HG02623 (cell line): ENCODE measurements around the gene ANK2.

ENCODE experiments used
- ATAC-seq: cut with Tn5 transposase; IDR thresholded peaks from one replicate; pipeline ENCODE4 v1.9.1; 2021; ENCODE audit warnings: moderate library complexity; ENCODE audit not compliant: unreplicated experiment

The ANK2 gene

GRCh38 chr4:113325876-113326615, 276.6 kb downstream of the ANK2 start:
- no peak for ATAC-seq

- no peak for ATAC-seq
Measured at GRCh38 chr4:113327494-113327893, 278.0 kb downstream of the ANK2 start.

GRCh38 chr4:113328514-113328913, 279.1 kb downstream of the ANK2 start:
- ATAC-seq: no peak

- no peak for ATAC-seq
Measured at GRCh38 chr4:113330200-113330599, 280.7 kb downstream of the ANK2 start.

GRCh38 chr4:113331811-113332210, 282.4 kb downstream of the ANK2 start:
- no peak for ATAC-seq

GRCh38 chr4:113332701-113333100, 283.2 kb downstream of the ANK2 start:
- no peak for ATAC-seq

GRCh38 chr4:113335746-113336145, 286.3 kb downstream of the ANK2 start:
- no peak for ATAC-seq

GRCh38 chr4:113336556-113336955, 287.1 kb downstream of the ANK2 start:
- no peak for ATAC-seq

- no peak for ATAC-seq
Measured at GRCh38 chr4:113339430-113339813, 290.0 kb downstream of the ANK2 start.

- ATAC-seq: no peak
Measured at GRCh38 chr4:113344100-113344499, 294.6 kb downstream of the ANK2 start.

GRCh38 chr4:113347245-113347644, 297.8 kb downstream of the ANK2 start:
- no peak for ATAC-seq

- ATAC-seq: peak; percentile 69
Measured at GRCh38 chr4:113349430-113349829, 300.0 kb downstream of the ANK2 start.

- ATAC-seq: no peak
Measured at GRCh38 chr4:113350576-113350975, 301.1 kb downstream of the ANK2 start.

- peak; percentile 98 for ATAC-seq
Measured at GRCh38 chr4:113355550-113356371, 306.3 kb downstream of the ANK2 start.

- no peak for ATAC-seq
Measured at GRCh38 chr4:113356453-113356852, 307.0 kb downstream of the ANK2 start.

GRCh38 chr4:113358784-113359183, 309.3 kb downstream of the ANK2 start:
- ATAC-seq: no peak

GRCh38 chr4:113365377-113365776, 315.9 kb downstream of the ANK2 start:
- ATAC-seq: no peak

GRCh38 chr4:113368056-113368455, 318.6 kb downstream of the ANK2 start:
- no peak for ATAC-seq

GRCh38 chr4:113371111-113371510, 321.7 kb downstream of the ANK2 start:
- no peak for ATAC-seq

GRCh38 chr4:113375964-113376666, 326.7 kb downstream of the ANK2 start:
- no peak for ATAC-seq

- ATAC-seq: no peak
Measured at GRCh38 chr4:113378836-113379235, 329.4 kb downstream of the ANK2 start.

GRCh38 chr4:113382704-113383103, 333.3 kb downstream of the ANK2 start:
- no peak for ATAC-seq
